ENCODE results near the gene ROBO2.

Gene ROBO2

DNA sequence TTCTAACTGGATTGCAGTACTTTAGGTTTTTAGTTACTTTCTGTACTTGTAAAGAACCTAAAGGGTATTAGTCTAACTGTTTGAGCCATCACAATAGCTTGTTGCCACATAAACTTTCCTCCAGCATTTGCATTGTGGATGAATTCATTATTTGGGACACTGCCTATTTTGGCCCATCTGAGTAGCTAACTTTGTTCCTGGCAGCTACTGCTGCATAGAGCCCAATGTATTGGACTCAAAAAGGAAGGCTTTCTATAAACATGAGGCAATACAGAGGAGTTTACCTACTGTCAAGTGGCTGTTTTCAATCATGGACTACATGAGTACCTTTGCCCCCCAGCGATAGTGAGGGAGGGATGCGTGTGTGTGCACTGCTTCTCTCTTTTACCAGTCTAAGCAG is 1.9 kb downstream of the ROBO2 start:
- TF ChIP-seq, protein P1, sequence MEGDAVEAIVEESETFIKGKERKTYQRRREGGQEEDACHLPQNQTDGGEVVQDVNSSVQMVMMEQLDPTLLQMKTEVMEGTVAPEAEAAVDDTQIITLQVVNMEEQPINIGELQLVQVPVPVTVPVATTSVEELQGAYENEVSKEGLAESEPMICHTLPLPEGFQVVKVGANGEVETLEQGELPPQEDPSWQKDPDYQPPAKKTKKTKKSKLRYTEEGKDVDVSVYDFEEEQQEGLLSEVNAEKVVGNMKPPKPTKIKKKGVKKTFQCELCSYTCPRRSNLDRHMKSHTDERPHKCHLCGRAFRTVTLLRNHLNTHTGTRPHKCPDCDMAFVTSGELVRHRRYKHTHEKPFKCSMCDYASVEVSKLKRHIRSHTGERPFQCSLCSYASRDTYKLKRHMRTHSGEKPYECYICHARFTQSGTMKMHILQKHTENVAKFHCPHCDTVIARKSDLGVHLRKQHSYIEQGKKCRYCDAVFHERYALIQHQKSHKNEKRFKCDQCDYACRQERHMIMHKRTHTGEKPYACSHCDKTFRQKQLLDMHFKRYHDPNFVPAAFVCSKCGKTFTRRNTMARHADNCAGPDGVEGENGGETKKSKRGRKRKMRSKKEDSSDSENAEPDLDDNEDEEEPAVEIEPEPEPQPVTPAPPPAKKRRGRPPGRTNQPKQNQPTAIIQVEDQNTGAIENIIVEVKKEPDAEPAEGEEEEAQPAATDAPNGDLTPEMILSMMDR (IDR thresholded peaks at IDR 0.05), result no peak

DNA sequence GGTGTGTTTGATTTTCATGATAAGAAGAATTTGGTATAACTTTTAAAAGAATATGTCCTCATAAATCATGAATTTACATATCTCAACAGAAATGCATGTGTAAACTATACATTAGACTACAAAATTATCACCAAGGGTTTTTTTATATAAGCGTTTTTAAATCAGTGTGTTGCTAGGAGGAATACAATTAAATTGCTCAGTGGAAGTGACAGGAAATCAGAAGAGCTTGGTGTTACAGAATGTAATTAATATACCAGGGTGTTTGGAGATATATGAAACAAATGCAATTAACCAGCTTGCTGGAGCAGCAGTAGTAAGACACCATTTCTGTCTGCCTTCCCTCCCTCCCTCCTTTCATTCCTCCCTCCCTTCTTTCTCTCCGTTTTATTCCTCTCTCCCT is 2.4 kb downstream of the ROBO2 start:
- TF ChIP-seq, protein P1 (IDR thresholded peaks at IDR 0.05), result no peak

DNA sequence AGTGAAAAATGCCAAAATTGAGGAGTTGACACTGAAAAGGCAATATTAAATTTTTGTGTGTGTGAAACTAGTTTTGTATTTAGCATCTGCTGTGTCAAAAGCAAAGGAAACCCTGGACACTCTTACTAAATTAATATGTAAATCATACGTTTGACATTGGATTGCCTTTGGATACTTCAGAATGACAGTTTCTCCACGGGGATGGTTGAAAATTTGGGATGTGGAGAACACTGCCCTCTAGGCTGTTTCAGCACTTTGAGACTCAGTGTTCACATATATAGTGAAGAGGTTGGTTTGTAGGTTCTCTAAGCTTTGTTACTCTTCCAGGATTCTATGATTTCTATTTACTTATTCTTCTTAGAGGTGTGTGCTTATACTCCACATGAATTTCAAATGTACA is 3.0 kb downstream of the ROBO2 start:
- TF ChIP-seq, protein P1 (IDR thresholded peaks at IDR 0.05), result peak; percentile 19; the same call in 1 of the 2 replicates

DNA sequence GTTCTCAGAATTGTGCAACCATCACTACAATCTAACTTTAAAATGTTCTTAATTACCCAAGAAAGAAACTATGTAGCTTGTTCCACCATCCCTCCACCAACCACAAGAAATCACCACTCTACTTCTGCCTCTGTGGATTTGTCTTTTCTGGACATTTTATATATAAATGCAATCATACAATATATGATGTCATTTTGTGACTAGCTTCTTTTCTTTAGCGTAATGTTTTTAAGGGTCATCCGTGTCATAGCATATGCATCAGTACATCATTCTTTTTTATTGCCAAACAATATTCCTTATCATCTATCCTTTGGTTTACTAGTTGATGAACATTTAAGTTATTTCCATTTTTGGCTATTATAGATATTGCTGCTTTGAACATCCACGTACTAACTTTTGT is 5.8 kb downstream of the ROBO2 start:
- TF ChIP-seq, protein P1 (IDR thresholded peaks at IDR 0.05), result no peak

DNA sequence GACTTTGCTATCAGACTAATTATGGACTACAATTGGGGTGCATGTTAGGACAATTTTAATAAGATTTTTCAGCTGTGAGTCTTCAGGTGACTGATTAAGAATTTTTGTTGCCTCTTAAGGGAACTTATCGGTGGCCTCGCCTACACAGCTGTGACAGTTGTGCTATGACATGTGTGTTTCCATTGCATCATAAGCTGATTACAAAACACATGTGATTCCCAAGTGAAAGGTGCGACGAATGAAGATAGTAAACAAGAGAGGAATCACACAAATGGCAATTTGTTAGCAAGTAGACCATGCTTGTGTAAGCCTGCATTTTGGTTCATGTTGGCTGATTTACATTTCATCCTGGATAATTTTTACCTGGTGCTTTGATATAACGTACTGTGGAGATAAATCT is 8.3 kb downstream of the ROBO2 start:
- TF ChIP-seq, protein P1 (IDR thresholded peaks at IDR 0.05), result no peak

DNA sequence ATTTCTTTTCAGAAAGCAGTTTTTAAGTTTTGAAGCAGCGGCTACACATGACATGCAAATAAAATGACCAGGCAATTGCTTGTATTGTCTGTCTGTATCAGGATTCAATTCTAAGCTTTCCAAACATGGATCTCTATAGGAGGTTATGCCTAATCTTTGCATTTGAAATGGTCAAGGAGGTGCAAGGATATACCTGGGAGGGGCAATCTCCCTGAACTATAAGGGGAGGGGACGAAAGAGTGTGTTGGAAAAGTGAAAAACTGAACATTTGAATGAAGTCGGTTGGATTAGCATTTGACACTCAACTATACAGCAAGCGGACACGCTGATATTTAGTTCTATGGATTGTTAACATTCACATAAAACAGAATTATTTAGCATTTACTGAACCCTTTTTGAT is 11.7 kb downstream of the ROBO2 start:
- TF ChIP-seq, protein P1 (IDR thresholded peaks at IDR 0.05), result no peak

DNA sequence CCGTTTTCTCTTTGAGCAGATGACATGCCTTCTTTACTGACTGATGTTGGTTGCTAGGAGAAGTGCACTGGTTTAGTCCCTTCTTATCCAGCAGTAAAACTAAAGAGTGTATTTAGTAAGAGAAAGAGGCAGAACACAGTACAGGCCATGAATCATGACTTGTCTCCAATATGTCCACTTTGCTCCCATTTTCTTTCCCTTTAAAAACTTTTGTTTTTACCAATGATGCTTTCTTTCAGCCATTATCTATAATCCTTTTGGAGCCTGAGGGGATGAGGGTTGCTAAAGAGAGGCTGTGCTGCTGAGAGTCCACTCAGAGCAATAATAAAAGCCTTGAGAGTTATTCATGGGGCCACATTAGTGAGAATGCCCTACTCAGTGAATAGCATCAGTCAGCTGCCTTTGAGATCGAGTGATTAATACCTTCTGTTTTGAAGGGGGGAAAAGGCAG is 12.2 kb downstream of the ROBO2 start:
- TF ChIP-seq, protein P1 (IDR thresholded peaks at IDR 0.05), result no peak
